Measurements from ENCODE around the gene TTC16.

TTC16 gene

GRCh38 chr9:127720865-127721227, 5.0 kb downstream of the TTC16 start:
- DNase-seq (ENCODE audit: low read depth): no peak

DNA sequence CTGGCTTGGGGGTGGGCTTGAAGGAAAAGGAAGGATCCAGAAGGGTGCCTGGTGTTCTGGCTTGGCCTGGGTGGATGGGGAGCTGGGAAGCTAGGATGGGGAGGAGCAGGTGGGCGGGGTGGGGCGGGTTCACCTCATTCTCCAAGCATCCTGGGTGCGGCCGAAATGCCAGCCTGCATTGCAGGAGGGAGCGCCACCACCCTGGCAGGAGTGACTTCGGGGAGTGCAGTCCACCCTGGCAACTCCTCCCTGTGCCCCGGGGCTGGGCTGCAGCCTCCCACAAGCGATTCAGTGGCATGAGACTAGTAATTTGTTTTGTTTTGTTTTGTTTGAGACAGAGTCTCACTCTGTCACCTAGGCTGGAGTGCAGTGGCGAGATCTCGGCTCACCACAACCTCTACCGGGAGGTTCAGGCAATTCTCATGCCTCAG, 5.5 kb downstream of the TTC16 start:
- DNase-seq (ENCODE audit: low read depth): no peak

GRCh38 chr9:127722055-127722745, 6.3 kb downstream of the TTC16 start:
- DNase-seq (ENCODE audit: low read depth): no peak

DNA sequence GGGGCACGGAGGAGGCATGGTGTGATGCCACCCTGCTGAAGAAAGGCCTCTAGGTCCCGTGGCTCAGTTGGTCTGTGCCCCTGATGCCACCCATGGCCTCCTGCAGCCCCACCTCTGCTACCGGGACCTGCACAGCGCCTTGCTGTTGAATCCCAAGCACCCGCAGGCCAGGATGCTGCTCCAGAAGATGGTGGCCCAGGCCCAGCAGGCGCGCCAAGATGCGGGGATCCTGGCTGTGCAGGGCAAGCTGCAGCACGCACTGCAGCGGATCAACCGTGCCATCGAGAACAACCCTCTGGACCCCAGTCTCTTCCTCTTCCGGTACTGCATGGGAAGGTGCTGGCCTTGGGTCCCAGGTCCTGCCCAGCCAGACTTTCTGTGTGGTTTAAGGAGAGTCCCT, 7.1 kb downstream of the TTC16 start:
- no peak for DNase-seq (ENCODE audit: low read depth)

- DNase-seq (ENCODE audit: low read depth): no peak
Observed at GRCh38 chr9:127723444-127723843, 7.6 kb downstream of the TTC16 start.

GRCh38 chr9:127724012-127724411, 8.1 kb downstream of the TTC16 start:
- no peak for DNase-seq (ENCODE audit: low read depth)

GRCh38 chr9:127726871-127727270, 11.0 kb downstream of the TTC16 start:
- no peak for DNase-seq (ENCODE audit: low read depth)

DNA sequence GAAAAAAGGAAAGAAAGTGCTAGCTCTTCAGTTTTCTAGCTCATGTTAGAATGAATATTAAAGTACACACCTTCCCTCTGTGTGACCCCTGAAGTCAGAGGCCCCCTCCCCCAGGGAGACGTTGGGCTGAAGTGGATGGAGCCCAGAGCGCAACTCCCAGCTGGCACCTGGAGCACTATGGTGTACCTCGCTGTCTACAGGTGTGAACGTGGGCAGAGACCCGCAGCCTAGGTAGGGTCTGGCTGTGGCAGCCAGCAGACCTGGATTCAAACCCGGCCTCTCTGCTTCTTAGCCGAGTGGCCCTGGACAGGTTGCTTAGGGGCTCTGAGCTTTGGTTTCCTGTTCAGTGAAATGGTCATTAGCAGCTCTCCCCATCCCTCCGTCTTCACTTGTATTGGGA, 12.9 kb downstream of the TTC16 start:
- DNase-seq (ENCODE audit: low read depth): no peak

DNA sequence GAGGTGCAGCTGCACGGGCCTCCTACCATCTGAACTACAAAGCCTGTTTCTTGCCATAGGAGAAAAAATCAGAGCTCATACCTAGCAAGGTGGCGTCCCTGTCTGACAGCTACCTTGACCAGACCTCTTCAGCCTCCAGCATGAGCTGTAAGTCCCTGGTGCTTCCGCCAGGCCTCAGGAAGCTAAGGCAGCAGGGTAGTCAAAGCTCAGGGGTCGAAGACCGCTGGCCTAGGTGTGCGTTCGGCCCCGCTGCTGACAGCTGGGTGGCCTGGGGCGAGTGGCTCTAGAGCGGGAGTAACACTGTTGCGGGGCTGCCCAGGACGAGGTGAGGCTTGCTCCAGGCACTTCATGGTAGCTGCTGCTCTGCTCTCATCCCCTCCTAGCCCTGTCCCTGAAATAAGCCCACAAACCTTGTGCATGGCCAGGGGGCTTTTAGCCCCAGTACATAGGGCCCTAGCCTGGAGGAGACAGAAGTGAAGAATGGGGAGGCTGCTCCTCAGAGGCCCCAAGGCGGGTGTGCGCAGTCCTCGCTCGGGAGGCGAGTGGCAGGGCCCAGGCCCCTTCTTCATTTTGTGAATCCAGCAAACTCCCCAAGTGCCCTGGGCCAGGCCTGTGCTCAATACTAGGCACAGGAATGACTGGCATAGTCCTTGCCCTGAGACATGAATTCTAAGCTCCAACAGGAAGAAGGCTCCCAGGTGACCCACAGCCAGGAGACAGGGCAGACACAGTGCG, 13.8 kb downstream of the TTC16 start:
- no peak for DNase-seq (ENCODE audit: low read depth)

- DNase-seq (ENCODE audit: low read depth): no peak
Observed at GRCh38 chr9:127730262-127730661, 14.4 kb downstream of the TTC16 start.

DNA sequence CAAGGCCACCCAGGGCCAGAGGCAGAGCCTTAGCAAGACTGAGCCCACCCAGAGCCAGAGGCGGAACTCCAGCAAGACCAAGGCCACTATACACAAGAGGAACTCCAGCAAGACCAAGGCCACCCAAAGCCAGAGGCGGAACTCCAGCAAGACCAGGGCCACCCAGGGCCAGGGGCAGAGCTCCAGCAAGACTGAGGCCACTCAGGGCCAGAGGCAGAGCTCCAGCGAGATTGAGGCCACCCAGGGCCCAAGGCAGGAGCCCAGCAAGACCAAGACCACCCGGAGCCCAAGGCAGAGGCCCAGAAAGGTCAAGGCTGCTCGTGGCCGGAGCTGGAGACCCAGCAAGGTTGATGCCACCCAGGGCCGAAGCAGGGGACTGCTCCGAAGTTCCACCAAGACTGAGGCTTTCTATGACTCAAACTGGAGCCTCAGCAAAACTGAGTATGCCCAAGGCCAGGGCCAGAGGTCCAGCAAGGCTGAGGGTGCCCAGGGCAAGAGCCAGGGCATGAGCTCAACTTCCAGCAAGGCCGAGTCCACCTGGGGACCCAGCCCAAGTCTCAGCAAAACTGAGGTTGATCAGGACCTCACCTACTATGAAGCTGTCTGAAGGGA, 15.0 kb downstream of the TTC16 start:
- DNase-seq (ENCODE audit: low read depth): no peak

GRCh38 chr9:127731938-127732337, 16.1 kb downstream of the TTC16 start:
- no peak for DNase-seq (ENCODE audit: low read depth)

- DNase-seq (ENCODE audit: low read depth): no peak
Observed at GRCh38 chr9:127732444-127732843, 16.6 kb downstream of the TTC16 start.

DNA sequence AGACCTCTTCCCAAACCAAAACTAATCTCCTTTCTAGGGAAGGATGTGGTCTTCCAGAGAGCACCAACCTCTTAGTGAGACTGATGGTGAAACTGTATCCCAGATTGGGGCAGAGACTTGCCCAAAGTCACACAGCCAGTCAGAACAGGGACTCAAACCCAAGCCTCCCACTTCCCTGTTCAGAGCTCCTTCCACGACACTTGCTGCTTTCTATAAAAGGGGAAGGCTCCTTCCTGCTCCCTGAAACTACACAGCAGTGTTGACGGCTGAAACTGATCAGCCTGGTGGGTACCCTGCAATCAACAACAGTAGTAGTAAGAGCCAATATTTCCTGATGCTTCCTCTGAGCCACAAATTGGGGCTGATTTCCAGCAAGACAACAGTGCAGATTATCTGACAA, 17.7 kb downstream of the TTC16 start:
- no peak for DNase-seq (ENCODE audit: low read depth)

DNA sequence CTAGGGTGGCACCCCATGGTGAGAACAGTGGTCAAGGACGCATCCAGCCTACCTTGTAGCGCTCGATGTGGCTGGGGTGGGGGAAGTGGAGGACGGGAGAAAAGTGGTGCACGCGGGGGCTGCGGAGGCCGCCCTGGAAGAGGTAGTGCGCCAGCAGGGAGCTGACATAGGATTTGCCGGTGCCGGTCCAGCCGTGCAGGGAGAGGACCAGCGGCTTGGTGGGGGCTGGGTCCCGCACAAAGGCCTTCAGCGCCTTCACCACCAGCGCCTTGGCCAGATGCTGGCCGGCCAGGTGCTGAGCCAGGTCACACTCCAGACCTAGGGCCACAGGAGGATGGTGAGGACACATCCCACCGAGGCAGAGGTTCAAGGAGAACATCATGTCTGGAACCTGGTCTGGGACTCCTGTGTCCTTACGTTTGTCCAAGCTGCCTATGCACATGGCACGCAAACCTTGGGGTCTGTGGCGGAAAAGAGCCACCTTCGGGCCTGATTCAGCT, 18.4 kb downstream of the TTC16 start:
- DNase-seq (ENCODE audit: low read depth): no peak

- peak; percentile 99 for DNase-seq (ENCODE audit: low read depth)
Observed at GRCh38 chr9:127734747-127735529, 19.1 kb downstream of the TTC16 start, which contains the start of gene TOR2A. TOR2A (minus strand) TSS chr9:127735294; CDS start chr9:127735270, 24 bp downstream.

DNA sequence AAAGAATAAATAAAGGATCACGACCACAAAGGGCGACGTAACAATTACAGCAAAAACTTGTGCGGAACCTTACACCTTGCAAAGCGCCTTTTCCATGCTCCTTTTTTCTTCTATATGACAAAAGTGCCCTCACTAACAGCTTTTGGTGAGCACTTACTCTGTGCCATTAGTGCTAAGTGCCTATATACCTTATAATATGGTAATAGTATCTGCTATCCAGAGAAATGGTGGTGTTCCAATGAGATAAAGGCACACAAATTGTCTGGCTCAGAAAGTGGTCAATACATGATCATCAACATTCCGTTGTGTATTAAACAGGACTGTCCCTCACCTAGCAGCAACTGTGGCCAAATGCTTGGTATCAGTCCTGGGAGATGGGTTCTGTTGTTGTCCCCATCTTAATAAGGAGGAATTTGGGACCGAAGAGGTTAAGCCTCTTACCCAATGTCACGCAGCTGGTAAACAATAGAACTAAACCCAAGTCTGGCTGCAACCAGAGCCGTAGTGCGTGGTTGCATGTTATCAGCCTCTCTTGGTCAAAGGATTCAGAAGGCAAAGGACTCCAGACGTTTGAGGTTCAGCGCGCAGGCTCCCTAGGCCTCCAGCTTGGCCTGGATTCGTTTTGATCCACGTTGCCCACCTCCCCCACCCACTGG, 19.8 kb downstream of the TTC16 start:
- no peak for DNase-seq (ENCODE audit: low read depth)

DNA sequence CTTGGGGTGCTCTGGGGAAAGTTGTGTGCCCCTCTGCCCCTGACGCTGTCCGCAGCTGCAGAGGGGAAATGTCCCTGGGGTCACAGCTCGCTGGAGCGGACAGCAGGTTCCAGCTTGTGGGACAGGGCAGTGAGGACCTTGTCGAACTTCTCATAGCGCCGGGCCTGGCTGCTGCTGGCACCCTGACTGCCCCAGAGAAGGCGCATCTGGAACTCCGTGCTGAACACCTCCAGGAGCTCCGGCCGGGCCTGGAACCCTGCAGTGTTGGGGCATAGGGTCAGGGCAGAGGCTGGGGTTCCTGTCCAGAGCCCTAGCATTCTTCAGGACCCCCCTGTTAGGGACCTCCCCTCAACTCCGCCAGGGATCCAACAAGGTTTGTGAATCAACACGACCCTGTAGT, 22.8 kb downstream of the TTC16 start:
- DNase-seq (ENCODE audit: low read depth): no peak

DNA sequence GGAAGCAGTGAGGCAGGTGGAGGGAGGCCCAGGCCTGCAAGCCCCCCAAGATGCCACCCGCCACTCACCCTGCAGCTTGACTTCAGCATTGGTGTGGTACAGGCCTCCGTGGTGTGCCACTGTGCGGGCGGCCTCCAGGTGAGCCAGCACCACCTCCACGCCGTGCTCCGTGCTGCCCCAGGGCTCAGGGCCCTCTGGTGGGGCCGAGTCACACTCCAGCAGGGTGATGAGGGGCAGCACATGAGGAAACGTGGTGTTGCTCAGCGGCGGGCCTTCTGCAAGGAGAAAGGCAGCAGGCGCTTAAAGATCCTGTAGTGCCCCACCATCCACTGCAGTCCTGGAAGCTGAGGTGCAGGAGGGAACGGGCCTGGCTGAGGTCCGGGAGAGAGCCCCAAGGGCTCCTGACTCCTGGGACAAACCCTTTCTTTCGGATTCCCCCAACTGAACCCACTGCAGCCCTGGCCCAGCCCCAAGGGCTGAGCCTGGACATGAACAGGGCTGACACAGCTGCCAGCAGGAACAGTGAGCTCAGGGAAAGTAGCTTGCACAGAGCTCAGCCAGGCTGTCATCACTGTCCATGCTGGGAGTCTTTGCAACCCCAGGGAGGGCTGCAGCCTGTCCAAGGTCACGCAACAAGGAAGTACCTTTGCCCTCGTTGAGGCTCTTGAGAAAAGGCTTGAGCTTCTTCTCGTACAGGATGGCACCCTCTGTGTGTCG, 23.9 kb downstream of the TTC16 start:
- no peak for DNase-seq (ENCODE audit: low read depth)

- DNase-seq (ENCODE audit: low read depth): no peak
Observed at GRCh38 chr9:127741831-127742434, 26.1 kb downstream of the TTC16 start.

Data from stimulated activated CD8-positive, alpha-beta memory T cell treated with anti-CD3 and anti-CD28 coated beads, Interleukin-15, amount 100 ng/mL, for 1 hour (primary cell).